ENCODE measurements around the gene NCS1. TPM values are rescaled to one million over a fixed set of nuclear protein-coding genes. Genes with fewer than 3 reads are reported as not detected.

Gene NCS1
- total RNA-seq, 2 donors from 2014 or later, result 194 to 196 TPM

- no peak for DNase-seq (ENCODE audit: low spot score)
Observed at GRCh38 chr9:130143958-130144366, 28.2 kb upstream of the NCS1 start.

DNA sequence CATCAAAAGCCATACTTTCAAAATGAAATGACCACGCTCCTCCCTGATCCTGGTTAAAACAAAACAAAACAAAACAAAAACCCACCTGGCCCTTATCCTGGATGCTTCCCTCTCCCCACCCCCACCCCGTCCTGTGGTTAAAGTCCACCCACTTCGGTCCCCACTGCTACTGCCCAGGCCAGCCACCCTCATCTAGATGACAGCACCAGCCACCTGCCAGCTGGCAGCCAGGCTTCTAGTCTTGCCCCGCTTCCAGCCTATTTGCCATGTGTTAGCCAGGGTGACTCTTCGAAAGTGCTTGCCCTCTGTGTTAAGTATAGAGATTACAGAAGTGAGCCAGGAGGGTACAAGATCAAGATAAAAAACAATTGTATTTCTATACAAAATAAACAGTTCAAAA lies 27.5 kb upstream of the NCS1 start:
- intact Hi-C loops (cut with DNase I), result no loop called here
- DNase-seq (ENCODE audit: low spot score), result no peak

More at GRCh38 chr9:130143958-130144366, 28.2 kb upstream of the NCS1 start:
- intact Hi-C loops (cut with DNase I), result no loop called here

- intact Hi-C loops (cut with DNase I), result no loop called here
- DNase-seq (ENCODE audit: low spot score), result no peak
Observed at GRCh38 chr9:130145658-130146057, 26.5 kb upstream of the NCS1 start.

- no peak for DNase-seq (ENCODE audit: low spot score)
- intact Hi-C loops (cut with DNase I), result no loop called here
Observed at GRCh38 chr9:130147198-130147597, 25.0 kb upstream of the NCS1 start.

DNA sequence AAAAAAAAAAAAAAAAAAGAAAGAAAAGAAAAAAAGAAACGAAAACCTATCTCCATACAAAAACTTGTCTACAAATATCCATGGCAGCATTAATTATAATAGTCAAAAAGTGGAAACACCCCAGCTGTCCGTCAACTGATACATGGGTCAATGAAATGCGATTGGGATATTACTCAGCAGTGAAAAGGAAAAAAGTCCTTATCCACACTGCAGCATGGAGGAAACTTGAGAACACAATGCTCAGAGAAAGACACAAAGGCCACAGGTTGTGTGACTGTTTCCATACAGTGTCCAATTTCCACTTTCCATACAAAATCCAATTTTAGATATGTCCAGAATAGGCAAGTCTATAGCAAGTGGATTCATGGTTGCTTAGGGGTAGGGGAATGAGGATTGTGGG lies 24.3 kb upstream of the NCS1 start:
- intact Hi-C loops (cut with DNase I), result no loop called here
- DNase-seq (ENCODE audit: low spot score), result no peak

DNA sequence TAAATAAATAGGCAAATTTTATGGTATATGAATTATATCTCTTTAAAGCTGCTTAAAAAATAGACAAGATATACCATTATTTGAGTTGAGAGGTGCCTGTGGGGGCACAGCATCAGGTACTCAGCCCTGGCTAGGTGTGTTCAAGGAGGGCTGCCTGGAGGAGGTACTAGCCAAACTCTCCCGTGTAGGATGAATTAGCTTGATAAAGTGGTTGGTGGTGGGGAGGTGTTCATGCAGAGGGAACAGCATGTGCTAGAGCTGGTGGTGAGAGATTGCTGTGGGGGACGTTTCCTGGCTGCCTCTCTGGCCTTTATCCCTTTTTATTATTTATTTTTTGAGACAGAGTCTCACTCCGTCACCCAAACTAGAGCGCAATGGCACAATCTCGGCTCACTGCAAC lies 23.2 kb upstream of the NCS1 start:
- intact Hi-C loops (cut with DNase I), result no loop called here
- DNase-seq (ENCODE audit: low spot score), result no peak

- DNase-seq (ENCODE audit: low spot score), result no peak
- intact Hi-C loops (cut with DNase I), result no loop called here
Observed at GRCh38 chr9:130149654-130150286, 22.4 kb upstream of the NCS1 start.

DNA sequence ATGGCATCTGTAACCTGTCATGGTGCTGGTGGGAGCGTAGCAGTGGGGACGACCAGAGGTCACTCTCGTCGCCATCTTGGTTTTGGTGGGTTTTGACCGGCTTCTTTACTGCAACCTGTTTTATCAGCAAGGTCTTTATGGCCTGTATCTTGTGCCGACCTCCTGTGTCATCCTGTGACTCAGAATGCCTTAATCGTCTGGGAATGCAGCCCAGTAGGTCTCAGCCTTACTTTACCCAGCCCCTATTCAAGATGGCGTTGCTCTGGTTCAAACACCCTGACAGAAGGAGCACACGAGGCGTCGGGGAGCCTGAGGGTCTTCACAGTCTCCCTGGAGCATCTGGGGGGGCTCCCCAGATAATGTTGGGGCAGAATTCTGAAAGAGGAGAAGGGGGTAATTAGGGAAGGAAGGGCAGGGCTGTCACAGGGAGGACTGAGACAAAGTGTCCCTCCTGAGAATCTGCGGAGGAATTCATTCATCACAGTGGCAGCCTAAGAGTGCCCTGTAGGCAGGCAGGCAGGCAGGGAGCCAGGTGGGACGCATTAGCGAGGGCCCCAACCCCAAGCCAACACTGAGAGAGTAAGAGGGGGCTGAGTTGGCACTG lies 21.3 kb upstream of the NCS1 start:
- intact Hi-C loops (cut with DNase I), result no loop called here
- DNase-seq (ENCODE audit: low spot score), result no peak

DNA sequence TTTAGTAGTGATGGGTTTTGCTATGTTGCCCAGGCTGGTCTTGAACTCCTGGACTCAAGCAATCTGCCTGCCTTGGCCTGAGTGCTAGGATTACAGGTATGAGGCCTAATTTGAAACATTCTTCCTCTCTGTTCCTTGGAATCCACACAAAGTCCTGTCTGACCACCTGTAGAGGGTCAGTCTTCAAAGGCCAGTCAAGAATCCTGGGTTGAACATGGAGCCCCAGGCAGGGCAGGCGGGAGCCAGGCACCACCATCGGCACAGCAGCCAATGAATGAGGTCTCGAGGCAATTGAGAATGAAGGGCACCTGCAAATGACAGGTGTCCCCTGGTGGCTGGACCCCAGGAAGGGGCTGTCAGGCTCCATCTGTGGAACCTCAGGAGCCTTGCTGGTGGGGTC lies 17.4 kb upstream of the NCS1 start:
- intact Hi-C loops (cut with DNase I), result no loop called here
- DNase-seq (ENCODE audit: low spot score), result no peak

GRCh38 chr9:130155647-130156046 lies 16.6 kb upstream of the NCS1 start:
- intact Hi-C loops (cut with DNase I), result no loop called here
- DNase-seq (ENCODE audit: low spot score), result no peak

- DNase-seq (ENCODE audit: low spot score), result no peak
- intact Hi-C loops (cut with DNase I), result no loop called here
Observed at GRCh38 chr9:130156672-130157071, 15.5 kb upstream of the NCS1 start.

DNA sequence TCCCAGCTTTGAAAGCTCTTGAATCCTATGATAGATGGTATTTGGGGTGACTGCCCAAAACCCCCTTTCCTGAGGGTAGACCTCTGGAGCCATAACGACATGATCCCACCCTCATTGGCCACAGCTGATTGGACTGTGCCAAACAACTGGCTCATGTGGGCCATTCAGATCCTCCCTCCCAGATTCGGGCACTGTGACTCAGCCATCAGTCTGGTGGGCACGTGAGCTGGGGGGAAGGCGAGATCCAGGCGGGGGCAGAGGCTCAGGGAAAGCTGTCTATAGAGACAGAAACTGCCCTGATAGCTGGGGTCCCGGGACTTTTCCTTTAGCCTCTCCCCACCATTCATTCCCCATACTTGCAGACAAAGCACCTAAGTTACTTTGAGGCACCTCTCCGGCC lies 15.1 kb upstream of the NCS1 start:
- no peak for DNase-seq (ENCODE audit: low spot score)
- intact Hi-C loops (cut with DNase I), result no loop called here

DNA sequence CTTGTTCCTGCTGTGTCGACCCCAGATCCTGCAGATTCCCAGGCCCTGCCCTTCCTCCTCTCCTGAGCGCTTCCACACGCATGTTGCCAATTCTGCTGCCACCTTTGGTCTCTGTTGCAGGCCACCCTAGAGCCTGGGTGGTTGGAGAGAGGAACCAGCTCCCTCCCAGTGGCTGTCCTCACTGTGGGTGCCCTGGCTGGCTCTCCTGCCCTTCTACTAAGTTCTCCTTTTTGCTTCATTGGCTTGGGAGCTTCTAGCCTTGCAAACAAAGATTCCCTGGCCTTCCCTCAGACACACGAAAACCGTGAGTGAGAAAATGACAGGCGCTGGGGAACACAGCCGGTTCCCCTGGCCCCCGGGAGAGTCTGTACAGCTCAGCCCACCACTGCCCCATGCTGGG lies 14.2 kb upstream of the NCS1 start:
- no peak for DNase-seq (ENCODE audit: low spot score)
- intact Hi-C loops (cut with DNase I), result no loop called here

- intact Hi-C loops (cut with DNase I), result no loop called here
Observed at GRCh38 chr9:130159057-130159456, 13.1 kb upstream of the NCS1 start.

GRCh38 chr9:130159915-130160670 lies 12.1 kb upstream of the NCS1 start:
- no peak for DNase-seq (ENCODE audit: low spot score)
- intact Hi-C loops (cut with DNase I), result no loop called here

More at GRCh38 chr9:130159057-130159456, 13.1 kb upstream of the NCS1 start:
- no peak for DNase-seq (ENCODE audit: low spot score)

GRCh38 chr9:130160862-130161470 lies 11.2 kb upstream of the NCS1 start:
- intact Hi-C loops (cut with DNase I), result no loop called here
- DNase-seq (ENCODE audit: low spot score), result no peak

DNA sequence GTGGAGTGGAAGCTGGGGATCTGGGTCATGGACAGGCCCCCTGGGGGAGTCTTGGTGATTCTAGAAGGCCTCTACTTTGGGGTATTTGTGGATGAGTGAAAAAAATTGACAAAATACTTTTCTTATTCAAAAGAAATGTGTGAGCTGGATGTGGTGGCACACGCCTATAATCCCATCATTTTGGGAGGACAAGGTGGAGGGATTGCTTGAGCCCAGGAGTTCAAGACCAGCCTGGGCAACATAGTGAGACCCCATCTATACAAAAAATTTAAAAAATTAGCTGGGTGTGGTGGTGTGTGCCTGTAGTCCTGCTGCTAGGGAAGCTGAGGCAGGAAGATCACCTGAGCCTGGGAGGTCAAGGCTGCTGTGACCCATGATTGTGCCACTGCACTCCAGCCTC lies 6.6 kb upstream of the NCS1 start:
- no peak for DNase-seq (ENCODE audit: low spot score)
- intact Hi-C loops (cut with DNase I), result no loop called here

- intact Hi-C loops (cut with DNase I), result no loop called here
- no peak for DNase-seq (ENCODE audit: low spot score)
Observed at GRCh38 chr9:130166399-130166798, 5.8 kb upstream of the NCS1 start.

DNA sequence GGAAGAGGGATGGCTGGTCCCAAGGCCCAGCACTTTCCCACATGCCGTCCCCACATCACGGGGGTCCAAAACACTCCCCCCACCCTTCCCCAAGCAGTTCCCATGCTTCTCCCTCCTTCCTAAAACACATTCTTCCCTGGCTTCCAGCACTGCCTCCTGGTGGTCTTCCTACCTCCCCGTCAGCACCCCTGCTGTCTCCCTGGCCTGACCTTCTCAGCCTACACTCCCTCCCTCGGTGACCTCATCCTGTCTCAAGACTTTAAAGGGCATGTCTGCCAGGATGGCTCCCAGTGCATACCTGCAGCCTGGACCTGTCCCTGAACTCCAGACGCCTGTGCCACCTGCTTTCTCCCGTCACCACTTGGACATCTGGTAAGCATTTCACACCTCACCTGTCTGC lies 4.3 kb upstream of the NCS1 start:
- DNase-seq (ENCODE audit: low spot score), result no peak
- intact Hi-C loops (cut with DNase I), result no loop called here

All from posterior vena cava (tissue), 2 donors.